Measurements from ENCODE around the gene RFLNA.

The RFLNA gene

DNA sequence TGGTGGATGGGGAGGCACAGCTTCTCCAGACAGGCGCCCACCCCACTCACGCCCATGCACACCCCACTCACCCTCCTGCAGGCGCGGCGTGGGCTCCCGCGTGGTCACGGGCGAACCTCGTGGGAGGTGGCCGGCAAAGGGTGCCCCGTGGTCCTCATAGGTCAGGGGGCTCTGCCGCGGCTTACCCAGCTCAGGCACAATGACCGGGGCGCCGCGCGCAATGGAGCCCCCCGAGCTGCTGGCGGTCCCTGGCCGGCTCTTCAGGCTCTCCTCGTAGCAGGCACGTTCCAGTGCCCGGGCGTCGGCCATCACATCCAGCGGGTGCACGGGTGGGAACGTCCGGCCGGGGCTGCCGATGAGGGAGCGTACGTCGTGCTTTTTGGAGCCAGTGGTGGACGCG is 49.6 kb downstream of the RFLNA start:
- no peak for DNase-seq (ENCODE audit: low read depth)

DNA sequence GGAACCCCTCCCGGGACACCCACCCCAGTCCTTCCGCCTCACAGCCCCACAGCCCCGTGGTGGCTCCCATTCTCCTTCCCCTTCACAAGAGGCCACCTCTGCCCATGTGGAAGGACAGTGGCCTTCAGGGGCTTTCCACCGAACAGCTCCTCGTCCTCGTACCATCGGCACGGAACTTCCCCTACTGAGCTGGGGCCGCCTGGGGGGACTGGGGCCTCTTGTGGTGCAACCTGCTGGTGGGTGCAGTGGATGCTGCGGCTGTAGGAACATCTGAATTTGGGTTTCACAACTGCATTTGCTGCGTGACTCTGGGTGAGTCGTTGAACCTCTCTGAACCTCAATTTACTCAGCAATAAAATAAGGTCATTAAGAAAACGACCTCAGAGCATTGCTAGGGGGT is 50.9 kb downstream of the RFLNA start:
- TF ChIP-seq CTCF (conservative IDR thresholded peaks at IDR 0.05; ENCODE audit: control insufficient read depth, insufficient read depth, low read depth, low read length), result no peak
- no peak for DNase-seq (ENCODE audit: low read depth)
- H3K4me3 ChIP-seq (ENCODE audit: control insufficient read depth, low read depth, low read length), result no peak overlapping the region

More for the DNA sequence above, 49.6 kb downstream of the RFLNA start:
- no peak for TF ChIP-seq CTCF (conservative IDR thresholded peaks at IDR 0.05; ENCODE audit: control insufficient read depth, insufficient read depth, low read depth, low read length)
- no peak overlapping the region for H3K4me3 ChIP-seq (ENCODE audit: control insufficient read depth, low read depth, low read length)

- no peak for TF ChIP-seq CTCF (conservative IDR thresholded peaks at IDR 0.05; ENCODE audit: control insufficient read depth, insufficient read depth, low read depth, low read length)
- no peak for DNase-seq (ENCODE audit: low read depth)
- H3K4me3 ChIP-seq (ENCODE audit: control insufficient read depth, low read depth, low read length), result no peak overlapping the region
Measured at GRCh38 chr12:124346425-124347168, 51.7 kb downstream of the RFLNA start.

- no peak overlapping the region for H3K4me3 ChIP-seq (ENCODE audit: control insufficient read depth, low read depth, low read length)
- TF ChIP-seq CTCF (conservative IDR thresholded peaks at IDR 0.05; ENCODE audit: control insufficient read depth, insufficient read depth, low read depth, low read length), result no peak
- no peak for DNase-seq (ENCODE audit: low read depth)
Measured at GRCh38 chr12:124347335-124347734, 52.4 kb downstream of the RFLNA start.

- peak; percentile 43 for TF ChIP-seq CTCF (conservative IDR thresholded peaks at IDR 0.05; ENCODE audit: control insufficient read depth, insufficient read depth, low read depth, low read length)
- H3K4me3 ChIP-seq (ENCODE audit: control insufficient read depth, low read depth, low read length), result no peak overlapping the region
- DNase-seq (ENCODE audit: low read depth), result no peak
Measured at GRCh38 chr12:124347805-124348658, 53.1 kb downstream of the RFLNA start.

DNA sequence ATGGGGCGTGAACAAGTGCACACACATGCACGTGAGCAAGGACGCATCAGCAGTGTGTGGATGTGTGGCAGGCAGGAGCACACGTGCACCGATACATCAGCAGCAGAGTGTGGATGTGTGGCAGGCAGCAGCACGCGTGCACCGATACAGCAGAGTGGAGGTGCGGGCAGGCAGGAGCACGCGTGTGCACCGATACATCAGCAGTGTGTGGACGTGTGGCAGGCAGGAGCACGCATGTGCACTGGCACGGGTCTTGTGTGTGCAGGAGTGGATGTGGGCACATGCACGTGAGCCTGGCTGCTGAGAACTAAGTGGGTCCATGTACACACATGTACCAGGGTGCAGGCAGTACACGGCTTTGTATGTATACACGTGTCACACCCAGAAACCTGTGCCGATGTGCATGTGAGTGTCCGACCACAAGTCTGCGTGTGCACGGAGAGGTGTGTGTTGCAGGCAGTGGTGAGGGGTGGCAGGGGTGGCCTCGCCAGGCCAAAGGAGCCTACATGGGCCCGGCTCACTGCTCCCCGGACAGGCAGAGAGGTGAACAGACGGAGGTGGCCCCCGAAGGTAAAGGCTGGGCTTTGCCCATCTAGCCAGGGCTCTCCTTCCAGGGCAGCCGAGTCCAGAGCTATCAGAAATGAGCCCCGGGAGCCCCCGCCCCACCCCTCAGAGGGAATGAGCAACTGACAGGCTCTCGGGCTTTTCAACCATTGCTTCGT is 53.9 kb downstream of the RFLNA start:
- no peak overlapping the region for H3K4me3 ChIP-seq (ENCODE audit: control insufficient read depth, low read depth, low read length)
- no peak for DNase-seq (ENCODE audit: low read depth)
- TF ChIP-seq CTCF (conservative IDR thresholded peaks at IDR 0.05; ENCODE audit: control insufficient read depth, insufficient read depth, low read depth, low read length), result no peak
